Measurements from ENCODE around the gene TMA7B.

GRCh38 chr22:39985383-39986035 lies 25.3 kb downstream of the TMA7B start:
- TF ChIP-seq CTCF (IDR thresholded peaks at IDR 0.05) = no peak
- no peak for TF ChIP-seq ZFX (IDR thresholded peaks at IDR 0.05; ENCODE audit: borderline replicate concordance)
